NB4 (cell line): ENCODE results near the gene CHD6.

Source experiments
- CTCF ChIP-seq: IDR thresholded peaks from one replicate; pipeline ENCODE4 v1.5.1; 2012; ENCODE audit warnings: low read depth, low read length
- POLR2A ChIP-seq: IDR thresholded peaks from 2 replicates; pipeline ENCODE4 v1.6.1; 2011; ENCODE audit warnings: mild to moderate bottlenecking; ENCODE audit not compliant: insufficient read length; ENCODE audit errors: extremely low read depth

- TF ChIP-seq CTCF (no peak), POLR2A (no peak)
These were observed 51.2 kb downstream of the CHD6 start for GRCh38 chr20:41566896-41567527.
